Measurements from ENCODE around the gene NLN.
"Not testable (repeated sequence)": the region's sequence is repeated elsewhere in the genome, so short reads cannot be mapped to it uniquely, and the experiment has no call there.

Gene NLN

DNA sequence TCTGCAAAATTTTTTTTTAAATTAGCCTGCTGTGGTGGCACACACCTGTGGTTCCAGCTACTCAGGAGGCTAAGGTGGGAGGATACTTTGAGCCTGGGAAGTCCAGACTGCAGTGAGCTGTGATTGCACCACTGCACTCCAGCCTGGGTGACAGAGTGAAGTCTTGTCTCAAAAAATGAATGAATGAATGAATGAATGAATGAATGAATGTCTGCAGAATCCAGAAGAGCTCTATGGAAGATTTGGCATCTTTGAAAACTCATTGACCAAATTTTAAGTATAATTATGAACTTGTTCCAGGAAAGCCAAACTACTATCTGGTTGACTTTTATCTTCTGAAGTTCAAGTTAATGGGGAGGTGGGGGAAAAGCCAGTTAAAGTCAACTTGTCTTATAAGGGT lies 110.1 kb downstream of the NLN start:
- DNase-seq (ENCODE audit: low read depth in 3 of 3), result no peak

DNA sequence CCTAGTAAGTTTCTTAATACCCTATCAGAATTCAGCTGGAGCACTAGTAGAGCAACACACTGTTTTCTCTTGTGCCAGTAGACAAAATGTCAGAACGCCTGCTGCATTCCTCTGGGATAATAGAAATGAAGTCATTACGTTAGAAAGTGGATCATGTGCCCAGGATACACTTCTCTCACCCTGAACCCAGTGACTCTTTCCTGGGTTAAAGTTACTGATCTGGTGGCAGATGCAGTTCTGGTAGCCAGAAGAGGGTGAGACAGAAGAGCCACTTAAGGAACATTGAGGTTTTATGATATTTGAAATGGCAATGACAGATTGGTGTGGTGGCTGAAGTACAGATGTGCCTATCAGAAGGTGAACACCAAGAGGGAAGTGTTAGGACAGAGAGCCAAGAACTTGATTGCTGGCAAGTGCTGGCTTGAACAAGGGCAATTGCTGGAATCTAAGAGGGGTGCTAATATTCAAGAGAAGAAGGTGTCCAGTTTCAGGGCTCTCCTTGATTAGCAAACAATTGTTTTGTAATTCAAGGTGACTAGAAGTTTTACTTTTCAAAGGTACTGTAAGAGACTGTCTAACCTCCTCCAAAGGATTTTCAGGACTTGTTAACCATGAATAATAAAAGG lies 110.7 kb downstream of the NLN start:
- no peak for DNase-seq (ENCODE audit: low read depth in 3 of 3)

DNA sequence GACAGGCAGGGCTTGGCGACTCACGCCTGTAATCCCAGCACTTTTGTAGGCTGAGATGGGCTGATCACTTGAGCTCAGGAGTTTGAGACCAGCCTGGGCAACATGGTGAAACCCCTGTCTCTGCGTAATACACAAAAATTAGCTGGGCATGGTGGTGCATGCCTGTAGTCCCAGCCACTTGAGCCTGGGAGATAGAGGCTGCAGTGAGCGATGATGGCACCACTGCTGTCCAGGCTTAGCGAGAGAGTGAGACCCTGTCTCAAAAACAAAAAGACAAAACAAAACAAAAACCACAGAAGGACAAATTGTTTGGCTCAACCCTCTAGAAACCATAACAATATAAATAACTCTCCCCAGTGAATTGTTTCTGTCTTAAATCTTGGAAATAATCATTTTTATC lies 111.8 kb downstream of the NLN start:
- DNase-seq (ENCODE audit: low read depth in 3 of 3), result no peak

GRCh38 chr5:65834306-65834705 lies 112.3 kb downstream of the NLN start:
- DNase-seq (ENCODE audit: low read depth in 3 of 3), result no peak

GRCh38 chr5:65835191-65835590 lies 113.2 kb downstream of the NLN start:
- DNase-seq (ENCODE audit: low read depth in 3 of 3), result no peak

- DNase-seq (ENCODE audit: low read depth in 3 of 3), result no peak
These were observed 115.1 kb downstream of the NLN start for GRCh38 chr5:65837139-65837538.

GRCh38 chr5:65839170-65839569 lies 117.2 kb downstream of the NLN start:
- DNase-seq (ENCODE audit: low read depth in 3 of 3), result not testable (repeated sequence)

DNA sequence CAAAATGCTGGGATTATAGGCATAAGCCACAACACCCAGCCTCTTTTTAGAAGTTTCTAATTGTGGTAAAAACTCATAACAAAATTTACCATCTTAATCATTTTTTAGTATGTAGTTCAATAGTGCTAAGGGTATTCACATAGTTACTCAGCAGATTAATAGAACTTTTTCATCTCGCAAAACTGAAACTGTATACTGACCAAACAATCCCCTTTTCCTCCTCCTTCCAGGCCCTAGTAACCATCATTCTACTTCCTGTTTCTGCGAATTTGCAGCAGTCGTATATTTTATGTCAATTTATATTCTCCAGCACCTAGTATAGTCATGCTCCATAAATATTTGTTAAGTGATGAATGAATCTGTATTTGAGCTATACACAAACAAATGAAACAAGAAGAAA lies 118.1 kb downstream of the NLN start:
- DNase-seq (ENCODE audit: low read depth in 3 of 3), result no peak

GRCh38 chr5:65844763-65845162 lies 122.8 kb downstream of the NLN start:
- DNase-seq (ENCODE audit: low read depth in 3 of 3), result not testable (repeated sequence)

- DNase-seq (ENCODE audit: low read depth in 3 of 3), result no peak
These were observed 124.1 kb downstream of the NLN start for GRCh38 chr5:65846101-65846500.

- not testable (repeated sequence) for DNase-seq (ENCODE audit: low read depth in 3 of 3)
These were observed 125.0 kb downstream of the NLN start for GRCh38 chr5:65847019-65847418.

- DNase-seq (ENCODE audit: low read depth in 3 of 3), result not testable (repeated sequence)
These were observed 127.9 kb downstream of the NLN start for GRCh38 chr5:65849918-65850317.

- no peak for DNase-seq (ENCODE audit: low read depth in 3 of 3)
These were observed 132.9 kb downstream of the NLN start for GRCh38 chr5:65854925-65855324.

GRCh38 chr5:65855766-65856315 lies 133.8 kb downstream of the NLN start:
- DNase-seq (ENCODE audit: low read depth in 3 of 3), result no peak

- no peak for DNase-seq (ENCODE audit: low read depth in 3 of 3)
These were observed 134.5 kb downstream of the NLN start for GRCh38 chr5:65856520-65856919.

GRCh38 chr5:65858316-65858715 lies 136.3 kb downstream of the NLN start:
- no peak for DNase-seq (ENCODE audit: low read depth in 3 of 3)

DNA sequence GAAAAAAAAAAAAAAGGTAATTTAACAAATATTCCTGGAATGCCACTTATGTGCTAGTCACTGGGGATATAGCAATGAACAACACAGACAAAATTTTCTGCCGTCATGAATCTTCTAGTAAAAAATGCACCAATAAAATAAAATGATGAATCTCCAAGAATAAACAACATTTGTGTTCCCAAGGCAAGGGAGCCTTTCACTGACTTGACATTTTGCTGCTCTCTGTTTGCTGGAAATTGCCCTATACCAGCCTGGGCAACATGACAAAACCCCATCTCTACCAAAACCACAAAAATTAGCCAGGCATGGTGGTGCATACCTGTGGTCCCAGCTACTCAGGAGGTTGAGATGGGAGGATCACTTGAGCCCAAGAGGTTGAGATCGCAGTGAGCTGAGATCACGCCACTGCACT lies 139.8 kb downstream of the NLN start:
- no peak for DNase-seq (ENCODE audit: low read depth in 3 of 3)

DNA sequence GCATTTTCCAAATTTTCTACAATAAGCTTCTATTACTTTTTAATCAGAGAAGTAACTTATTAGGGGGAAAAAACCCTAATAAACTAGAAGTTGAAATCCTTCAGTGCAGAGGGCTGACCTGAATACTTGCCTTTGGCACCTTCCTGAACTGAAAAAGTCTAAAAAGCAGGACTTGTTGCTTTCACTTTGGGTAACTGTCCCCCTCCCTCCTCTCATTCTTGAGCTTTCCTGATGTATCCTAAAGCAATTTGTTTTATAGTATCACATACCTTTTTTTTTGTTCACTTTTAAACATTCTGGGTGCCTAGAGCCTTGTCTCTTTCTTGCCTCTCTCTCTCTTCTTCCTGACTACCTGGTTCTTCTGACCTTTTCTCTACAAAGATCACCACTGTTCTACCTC lies 140.4 kb downstream of the NLN start:
- DNase-seq (ENCODE audit: low read depth in 3 of 3), result no peak

- no peak for DNase-seq (ENCODE audit: low read depth in 3 of 3)
These were observed 141.7 kb downstream of the NLN start for GRCh38 chr5:65863747-65864146.

GRCh38 chr5:65866837-65867521 lies 145.0 kb downstream of the NLN start:
- DNase-seq (ENCODE audit: low read depth in 3 of 3), result no peak

DNA sequence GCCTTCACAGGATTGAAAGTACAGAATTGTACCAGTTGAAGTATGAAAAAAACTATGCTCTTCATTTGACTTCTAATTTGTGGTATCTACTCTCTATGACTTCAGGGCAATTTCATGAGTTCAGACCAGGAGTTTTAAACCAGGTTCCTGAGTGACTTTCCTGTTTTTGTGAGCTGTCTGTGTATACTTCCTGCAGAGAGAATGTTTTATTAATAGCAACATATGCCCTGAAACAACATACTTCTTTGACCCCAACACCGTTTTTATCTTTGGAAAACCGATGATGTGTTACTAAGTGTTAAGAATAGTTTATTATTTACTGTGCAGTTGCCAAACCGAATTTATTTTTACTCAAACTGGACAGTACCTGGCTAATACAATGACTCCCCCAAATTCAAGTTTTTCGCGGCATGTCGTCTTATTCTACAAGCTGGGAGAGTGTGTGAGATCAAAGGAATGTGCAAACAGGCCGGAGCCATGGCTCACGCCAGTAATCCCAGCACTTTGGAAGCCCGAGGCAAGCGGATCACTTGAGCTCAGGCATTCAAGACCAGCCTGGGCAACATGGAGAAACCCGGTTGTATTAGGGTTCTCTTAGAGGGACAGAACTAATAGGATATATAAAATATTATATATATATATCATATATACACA lies 145.7 kb downstream of the NLN start:
- no peak for DNase-seq (ENCODE audit: low read depth in 3 of 3)

DNA sequence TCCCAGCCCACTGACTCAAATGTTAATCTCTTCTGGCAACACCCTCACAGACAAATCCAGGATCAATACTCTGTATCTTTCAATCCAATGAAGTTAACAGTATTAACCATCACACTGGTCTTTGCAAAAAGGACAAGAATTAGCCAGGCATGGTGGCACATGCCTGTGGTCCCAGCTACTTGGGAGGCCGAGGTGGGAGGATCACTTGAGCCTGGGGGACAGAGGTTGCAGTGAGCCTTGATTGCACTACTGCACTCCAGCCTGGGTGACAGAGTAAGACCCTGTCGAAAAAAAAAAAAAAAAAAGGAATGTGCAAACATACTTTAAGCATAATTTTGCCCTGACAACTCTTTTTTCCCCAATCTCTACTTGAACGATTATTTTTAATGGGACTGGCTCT lies 146.5 kb downstream of the NLN start:
- DNase-seq (ENCODE audit: low read depth in 3 of 3), result no peak

DNA sequence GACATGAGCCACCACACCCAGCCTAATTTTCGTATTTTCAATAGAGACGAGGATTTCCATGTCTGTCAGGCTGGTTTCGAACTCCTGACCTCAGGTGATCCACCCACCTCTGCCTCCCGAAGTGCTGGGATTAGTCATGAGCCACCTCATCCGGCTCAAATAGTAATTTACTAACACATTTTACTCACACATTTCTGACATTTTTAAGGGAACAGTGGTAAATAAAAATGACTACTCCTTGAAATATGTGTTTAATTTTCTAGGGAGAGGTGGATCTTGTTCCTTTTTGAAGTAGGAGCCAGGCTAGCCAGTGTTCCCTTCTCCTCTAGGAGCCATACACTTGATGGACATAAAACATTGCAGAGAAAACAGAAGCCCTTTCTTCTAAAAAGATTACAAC lies 149.2 kb downstream of the NLN start:
- DNase-seq (ENCODE audit: low read depth in 3 of 3), result no peak

Measured in stimulated activated CD4-positive, alpha-beta T cell treated with anti-CD3 and anti-CD28 coated beads, TNF-alpha, amount 100 ng/mL, for 48 hours (primary cell).